Liver (tissue), 9 donors: ENCODE measurements around the gene CENPX. TPM values are rescaled to one million over a fixed set of nuclear protein-coding genes. Genes with fewer than 3 reads are reported as not detected.

Experiments
- DNase-seq: peaks from one replicate; pipeline ENCODE4 v3.0.0-alpha.2; 2017; ENCODE audit warnings: low spot score
- H3K27ac ChIP-seq, 2 donors: one replicate each; pipeline ENCODE4 v1.7.0; 2013; ENCODE audit warnings: inconsistent platforms in 2 of 2, low read length in 2 of 2, control low read depth in 1 of 2, low read depth in 1 of 2, mild to moderate bottlenecking in 1 of 2
- H3K27me3 ChIP-seq, 4 donors: one replicate each; pipeline versions ENCODE4 v1.6.1 to v1.7.0; 2013; ENCODE audit warnings: low read length in 3 of 4, inconsistent platforms in 1 of 4, mild to moderate bottlenecking in 1 of 4, moderate library complexity in 1 of 4; ENCODE audit not compliant: control insufficient read depth in 4 of 4, insufficient read depth in 4 of 4
- H3K36me3 ChIP-seq, 4 donors: one replicate each; pipeline versions ENCODE4 v1.6.1 to v1.7.0; 2013; ENCODE audit warnings: low read length in 3 of 4, mild to moderate bottlenecking in 3 of 4, low read depth in 1 of 4, moderate library complexity in 1 of 4; ENCODE audit not compliant: control insufficient read depth in 4 of 4, insufficient read depth in 3 of 4
- H3K4me1 ChIP-seq, 4 donors: one replicate each; pipeline versions ENCODE4 v1.6.1 to v1.7.0; 2013; ENCODE audit warnings: low read length in 3 of 4, mild to moderate bottlenecking in 3 of 4, moderate library complexity in 1 of 4; ENCODE audit not compliant: control insufficient read depth in 4 of 4, insufficient read depth in 4 of 4
- H3K4me3 ChIP-seq, 3 donors: one replicate each; pipeline versions ENCODE4 v1.6.1 to v1.7.0; 2013; ENCODE audit warnings: low read length in 3 of 3, control low read depth in 1 of 3, low read depth in 1 of 3, mild to moderate bottlenecking in 1 of 3
- H3K9ac ChIP-seq, 2 donors: one replicate each; pipeline ENCODE4 v1.7.0; 2013; ENCODE audit warnings: low read length in 2 of 2, mild to moderate bottlenecking in 2 of 2, moderate library complexity in 2 of 2, control low read depth in 1 of 2, low read depth in 1 of 2
- H3K9me3 ChIP-seq, 4 donors: one replicate each; pipeline versions ENCODE4 v1.6.1 to v1.7.0; 2013; ENCODE audit warnings: low read length in 3 of 4; ENCODE audit not compliant: control insufficient read depth in 4 of 4
- FOXA1 ChIP-seq: IDR thresholded peaks from 2 replicates; pipeline ENCODE4 v1.6.1; 2016; ENCODE audit warnings: antibody characterized with exemption
- FOXA2 ChIP-seq: IDR thresholded peaks from 2 replicates; pipeline ENCODE4 v1.6.1; 2016; ENCODE audit warnings: antibody characterized with exemption
- HNF4A ChIP-seq, 2 donors: conservative IDR thresholded peaks; 2 replicates each; pipeline ENCODE4 v1.6.1; 2016; ENCODE audit warnings: antibody characterized with exemption in 2 of 2, mild to moderate bottlenecking in 2 of 2
- HNF4G ChIP-seq: IDR thresholded peaks from 2 replicates; pipeline ENCODE4 v1.6.1; 2016; ENCODE audit warnings: antibody characterized with exemption
- RAD21 ChIP-seq, 2 donors: IDR thresholded peaks; 2 replicates each; pipeline ENCODE4 v1.6.1; 2016; ENCODE audit warnings: antibody characterized with exemption in 2 of 2, mild to moderate bottlenecking in 2 of 2
- RXRA ChIP-seq, 2 donors: IDR thresholded peaks; 2 replicates each; pipeline ENCODE4 v1.6.1; 2017 to 2018; ENCODE audit warnings: antibody characterized with exemption in 2 of 2, mild to moderate bottlenecking in 1 of 2
- SP1 ChIP-seq: IDR thresholded peaks from 2 replicates; pipeline ENCODE4 v1.6.1; 2018; ENCODE audit warnings: antibody characterized with exemption, mild to moderate bottlenecking
- TAF1 ChIP-seq: conservative IDR thresholded peaks from 2 replicates; pipeline ENCODE4 v1.6.1; 2016; ENCODE audit warnings: antibody characterized with exemption, mild to moderate bottlenecking
- YY1 ChIP-seq: IDR thresholded peaks from 2 replicates; pipeline ENCODE4 v1.6.1; 2016; ENCODE audit warnings: antibody characterized with exemption, mild to moderate bottlenecking
- WGBS: extraction: QIAGEN DNeasy Blood & Tissue Kit; methylation state at CpG from one replicate; pipeline ENCODE4 v1.1.7; 2013; 5-methylcytosine and 5-hydroxymethylcytosine counted together
- polyA plus RNA-seq, 2 donors: library from polyadenylated mRNA; stranded (reverse) in 1 of 2; unstranded in 1 of 2; fragments of 200-250 nt in 1 of 2; fragments of >200 nt in 1 of 2; fragmentation: Nextera tagmentation in 1 of 2; extraction: Ambion mirVana in 1 of 2; gene quantifications; one replicate each; pipeline versions ENCODE4 v1.2.1 to v1.2.3, GENCODE V29; 2013 to 2015
- total RNA-seq, 2 donors: library from RNA; depleted of rRNA; stranded (reverse); fragments of >200 nt; gene quantifications; one replicate each; pipeline ENCODE4 v1.2.3, GENCODE V29; 2014
- TF ChIP-seq, protein P1 (sequence below): IDR thresholded peaks from 2 replicates; pipeline ENCODE4 v1.6.1; 2016; ENCODE audit warnings: antibody characterized with exemption, mild to moderate bottlenecking
- TF ChIP-seq, protein P2 (sequence below): fragments of 150-350 bp; IDR thresholded peaks from 2 replicates; pipeline ENCODE4 v1.5.1; 2017; ENCODE audit warnings: improper control_type of control experiment, low read depth, low read length; ENCODE audit not compliant: missing input control
- TF ChIP-seq, protein P3 (sequence below): IDR thresholded peaks from 2 replicates; pipeline ENCODE4 v1.6.1; 2016; ENCODE audit warnings: antibody characterized with exemption
- TF ChIP-seq, protein P4 (sequence below): IDR thresholded peaks from 2 replicates; pipeline ENCODE4 v1.6.1; 2016; ENCODE audit warnings: antibody characterized with exemption
- donor health status: healthy.
- donor health status: healthy.
- donor health status: healthy.
- donor health status: healthy.
- donor health status: healthy.

CENPX gene
- total and polyA plus RNA-seq, 4 donors, result 22.5 to 83.9 (median 44.9) TPM

DNA sequence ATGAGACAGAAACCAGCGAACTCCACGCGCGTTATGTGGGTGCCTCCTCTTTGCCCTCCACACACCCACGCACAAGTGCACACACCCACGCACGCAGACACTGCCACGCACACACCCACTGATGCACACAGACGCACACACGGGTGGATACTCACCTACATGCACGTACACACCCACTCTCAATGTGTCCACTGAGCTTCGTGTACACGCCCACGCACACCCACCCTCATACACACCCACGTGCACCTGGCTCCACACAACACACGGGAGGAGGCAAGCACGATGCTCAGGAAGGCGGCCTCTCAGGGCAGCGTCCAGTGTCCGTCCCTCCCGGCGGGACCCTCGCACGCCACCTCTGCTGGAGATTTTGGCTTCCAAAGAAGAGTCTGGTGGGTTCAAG is 24.7 kb upstream of the CENPX start:
- Histone ChIP-seq H3K36me3 (peaks cover 0 to 8% (median 2%) of the 10 kb centered on the region in 4 donors), H3K27me3 (no peaks in the 10 kb centered on the region), H3K9me3 (no peaks in the 10 kb centered on the region), H3K4me1 (peaks cover 15 to 59% (median 45%) of the 10 kb centered on the region in 4 donors), H3K4me3 (no peak overlapping the region), H3K27ac (no peak overlapping the region), H3K9ac (no peak overlapping the region)
- WGBS, result 92% methylated on average over 24 of the region's 24 CpGs
- no peak for DNase-seq
- TF ChIP-seq FOXA1 (no peak), YY1 (no peak), RAD21 (IDR thresholded peaks at IDR 0.05) (no peak), RXRA (IDR thresholded peaks at IDR 0.05) (no peak), FOXA2 (no peak), HNF4A (conservative IDR thresholded peaks at IDR 0.05) (no peak), SP1 (no peak)
- TF ChIP-seq, protein P1, sequence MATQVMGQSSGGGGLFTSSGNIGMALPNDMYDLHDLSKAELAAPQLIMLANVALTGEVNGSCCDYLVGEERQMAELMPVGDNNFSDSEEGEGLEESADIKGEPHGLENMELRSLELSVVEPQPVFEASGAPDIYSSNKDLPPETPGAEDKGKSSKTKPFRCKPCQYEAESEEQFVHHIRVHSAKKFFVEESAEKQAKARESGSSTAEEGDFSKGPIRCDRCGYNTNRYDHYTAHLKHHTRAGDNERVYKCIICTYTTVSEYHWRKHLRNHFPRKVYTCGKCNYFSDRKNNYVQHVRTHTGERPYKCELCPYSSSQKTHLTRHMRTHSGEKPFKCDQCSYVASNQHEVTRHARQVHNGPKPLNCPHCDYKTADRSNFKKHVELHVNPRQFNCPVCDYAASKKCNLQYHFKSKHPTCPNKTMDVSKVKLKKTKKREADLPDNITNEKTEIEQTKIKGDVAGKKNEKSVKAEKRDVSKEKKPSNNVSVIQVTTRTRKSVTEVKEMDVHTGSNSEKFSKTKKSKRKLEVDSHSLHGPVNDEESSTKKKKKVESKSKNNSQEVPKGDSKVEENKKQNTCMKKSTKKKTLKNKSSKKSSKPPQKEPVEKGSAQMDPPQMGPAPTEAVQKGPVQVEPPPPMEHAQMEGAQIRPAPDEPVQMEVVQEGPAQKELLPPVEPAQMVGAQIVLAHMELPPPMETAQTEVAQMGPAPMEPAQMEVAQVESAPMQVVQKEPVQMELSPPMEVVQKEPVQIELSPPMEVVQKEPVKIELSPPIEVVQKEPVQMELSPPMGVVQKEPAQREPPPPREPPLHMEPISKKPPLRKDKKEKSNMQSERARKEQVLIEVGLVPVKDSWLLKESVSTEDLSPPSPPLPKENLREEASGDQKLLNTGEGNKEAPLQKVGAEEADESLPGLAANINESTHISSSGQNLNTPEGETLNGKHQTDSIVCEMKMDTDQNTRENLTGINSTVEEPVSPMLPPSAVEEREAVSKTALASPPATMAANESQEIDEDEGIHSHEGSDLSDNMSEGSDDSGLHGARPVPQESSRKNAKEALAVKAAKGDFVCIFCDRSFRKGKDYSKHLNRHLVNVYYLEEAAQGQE, result no peak
- TF ChIP-seq, protein P2, sequence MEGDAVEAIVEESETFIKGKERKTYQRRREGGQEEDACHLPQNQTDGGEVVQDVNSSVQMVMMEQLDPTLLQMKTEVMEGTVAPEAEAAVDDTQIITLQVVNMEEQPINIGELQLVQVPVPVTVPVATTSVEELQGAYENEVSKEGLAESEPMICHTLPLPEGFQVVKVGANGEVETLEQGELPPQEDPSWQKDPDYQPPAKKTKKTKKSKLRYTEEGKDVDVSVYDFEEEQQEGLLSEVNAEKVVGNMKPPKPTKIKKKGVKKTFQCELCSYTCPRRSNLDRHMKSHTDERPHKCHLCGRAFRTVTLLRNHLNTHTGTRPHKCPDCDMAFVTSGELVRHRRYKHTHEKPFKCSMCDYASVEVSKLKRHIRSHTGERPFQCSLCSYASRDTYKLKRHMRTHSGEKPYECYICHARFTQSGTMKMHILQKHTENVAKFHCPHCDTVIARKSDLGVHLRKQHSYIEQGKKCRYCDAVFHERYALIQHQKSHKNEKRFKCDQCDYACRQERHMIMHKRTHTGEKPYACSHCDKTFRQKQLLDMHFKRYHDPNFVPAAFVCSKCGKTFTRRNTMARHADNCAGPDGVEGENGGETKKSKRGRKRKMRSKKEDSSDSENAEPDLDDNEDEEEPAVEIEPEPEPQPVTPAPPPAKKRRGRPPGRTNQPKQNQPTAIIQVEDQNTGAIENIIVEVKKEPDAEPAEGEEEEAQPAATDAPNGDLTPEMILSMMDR, result no peak
- TF ChIP-seq, protein P3, sequence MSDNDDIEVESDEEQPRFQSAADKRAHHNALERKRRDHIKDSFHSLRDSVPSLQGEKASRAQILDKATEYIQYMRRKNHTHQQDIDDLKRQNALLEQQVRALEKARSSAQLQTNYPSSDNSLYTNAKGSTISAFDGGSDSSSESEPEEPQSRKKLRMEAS, result no peak

DNA sequence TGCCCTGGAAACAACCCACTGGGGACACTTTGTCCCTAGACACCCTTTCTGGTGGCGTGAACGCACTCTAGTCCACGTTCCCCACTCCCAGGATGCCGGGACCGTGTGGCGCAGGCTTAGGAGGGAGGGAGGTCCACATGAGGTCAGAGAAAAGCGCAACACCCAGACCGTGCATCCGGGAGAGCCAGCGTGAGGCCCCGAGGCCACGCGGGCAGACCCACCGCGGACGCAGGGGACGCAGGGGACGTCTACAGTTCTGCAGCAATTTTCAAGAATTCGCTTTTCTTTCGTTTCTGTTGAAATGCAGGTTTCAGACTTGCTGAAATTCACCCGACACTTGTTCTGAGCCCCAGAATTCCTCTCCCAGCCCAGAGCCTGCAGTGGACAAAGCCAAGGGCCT is 24.2 kb upstream of the CENPX start:
- 93% methylated on average over 21 of the region's 21 CpGs for WGBS
- DNase-seq, result no peak
- H3K36me3 ChIP-seq, result peaks cover 0 to 8% (median 2%) of the 10 kb centered on the region in 4 donors
- H3K27ac ChIP-seq, result no peak overlapping the region
- H3K4me3 ChIP-seq, result no peak overlapping the region
- TF ChIP-seq HNF4G, result no peak
- no peak for TF ChIP-seq FOXA1
- no peak for TF ChIP-seq TAF1
- no peaks in the 10 kb centered on the region for H3K27me3 ChIP-seq
- no peak overlapping the region for H3K9ac ChIP-seq
- H3K4me1 ChIP-seq, result peaks cover 14 to 57% (median 42%) of the 10 kb centered on the region in 4 donors
- no peaks in the 10 kb centered on the region for H3K9me3 ChIP-seq

DNA sequence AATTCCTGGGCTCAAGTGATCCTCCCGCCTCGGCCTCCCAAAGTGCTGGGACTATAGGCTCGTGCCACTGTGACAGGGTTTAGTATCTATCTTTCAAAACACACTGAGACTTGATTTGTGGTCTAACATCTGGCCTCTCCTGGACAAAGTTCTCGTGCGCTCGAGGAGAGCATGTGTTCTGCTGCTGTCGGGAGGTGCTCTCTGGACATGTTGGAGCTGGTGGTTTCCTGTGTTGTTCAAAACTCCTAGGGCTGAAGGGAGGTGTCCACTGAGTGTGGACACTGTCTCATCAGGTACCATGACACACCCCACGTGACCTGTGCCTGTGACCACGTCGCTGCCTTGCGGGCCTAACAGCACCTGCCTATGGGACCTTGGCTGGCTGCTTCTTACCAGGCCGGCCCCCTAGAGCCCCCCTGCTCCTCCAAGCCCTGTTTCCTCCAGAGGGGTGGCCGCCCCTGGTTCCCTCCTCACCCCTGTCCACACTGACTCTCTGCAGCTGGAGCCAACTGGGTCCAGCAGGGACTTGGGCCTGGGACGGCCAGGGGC is 23.3 kb upstream of the CENPX start:
- WGBS, result 75% methylated on average over 14 of the region's 14 CpGs
- peak; percentile 9 to 39 for TF ChIP-seq HNF4A (conservative IDR thresholded peaks at IDR 0.05)
- TF ChIP-seq, protein P4, sequence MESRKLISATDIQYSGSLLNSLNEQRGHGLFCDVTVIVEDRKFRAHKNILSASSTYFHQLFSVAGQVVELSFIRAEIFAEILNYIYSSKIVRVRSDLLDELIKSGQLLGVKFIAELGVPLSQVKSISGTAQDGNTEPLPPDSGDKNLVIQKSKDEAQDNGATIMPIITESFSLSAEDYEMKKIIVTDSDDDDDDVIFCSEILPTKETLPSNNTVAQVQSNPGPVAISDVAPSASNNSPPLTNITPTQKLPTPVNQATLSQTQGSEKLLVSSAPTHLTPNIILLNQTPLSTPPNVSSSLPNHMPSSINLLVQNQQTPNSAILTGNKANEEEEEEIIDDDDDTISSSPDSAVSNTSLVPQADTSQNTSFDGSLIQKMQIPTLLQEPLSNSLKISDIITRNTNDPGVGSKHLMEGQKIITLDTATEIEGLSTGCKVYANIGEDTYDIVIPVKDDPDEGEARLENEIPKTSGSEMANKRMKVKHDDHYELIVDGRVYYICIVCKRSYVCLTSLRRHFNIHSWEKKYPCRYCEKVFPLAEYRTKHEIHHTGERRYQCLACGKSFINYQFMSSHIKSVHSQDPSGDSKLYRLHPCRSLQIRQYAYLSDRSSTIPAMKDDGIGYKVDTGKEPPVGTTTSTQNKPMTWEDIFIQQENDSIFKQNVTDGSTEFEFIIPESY, result no peak
- Histone ChIP-seq H3K36me3 (peaks cover 0 to 8% (median 2%) of the 10 kb centered on the region in 4 donors), H3K4me1 (peaks cover 13 to 64% (median 45%) of the 10 kb centered on the region in 4 donors), H3K27ac (peak overlapping the region; percentile 40 to 77), H3K9me3 (no peaks in the 10 kb centered on the region), H3K9ac (no peak overlapping the region), H3K27me3 (no peaks in the 10 kb centered on the region), H3K4me3 (no peak overlapping the region)
- DNase-seq, result no peak
